Right hindlimb (tissue), 1 donor: Measurements from ENCODE around the gene STAT3.
A peak's percentile ranks its signal among the peaks of the same experiment; 100 is the strongest.
"Not testable (repeated sequence)": the region's sequence is repeated elsewhere in the genome, so short reads cannot be mapped to it uniquely, and the experiment has no call there.

Experiments used
- DNase-seq: peaks from one replicate; pipeline ENCODE4 v3.0.0-alpha.2; 2018

Gene STAT3

GRCh38 chr17:42408061-42408460 lies 19.8 kb upstream of the STAT3 start:
- DNase-seq, result peak; percentile 63

GRCh38 chr17:42407289-42407836 lies 19.1 kb upstream of the STAT3 start:
- peak; percentile 80 for DNase-seq

GRCh38 chr17:42406615-42407288 lies 18.5 kb upstream of the STAT3 start:
- no peak for DNase-seq

GRCh38 chr17:42405963-42406495 lies 17.8 kb upstream of the STAT3 start:
- DNase-seq, result peak; percentile 84

- DNase-seq, result no peak
These were observed 16.8 kb upstream of the STAT3 start for GRCh38 chr17:42405076-42405475.

- no peak for DNase-seq
These were observed 16.2 kb upstream of the STAT3 start for GRCh38 chr17:42404326-42405055.

- no peak for DNase-seq
These were observed 14.9 kb upstream of the STAT3 start for GRCh38 chr17:42403150-42403549.

GRCh38 chr17:42402117-42402516 lies 13.9 kb upstream of the STAT3 start:
- no peak for DNase-seq

- not testable (repeated sequence) for DNase-seq
These were observed 12.7 kb upstream of the STAT3 start for GRCh38 chr17:42400844-42401375.

- DNase-seq, result no peak
These were observed 12.0 kb upstream of the STAT3 start for GRCh38 chr17:42399948-42400843.

GRCh38 chr17:42399121-42399520 lies 10.9 kb upstream of the STAT3 start:
- DNase-seq, result no peak

GRCh38 chr17:42395601-42396000 lies 7.4 kb upstream of the STAT3 start:
- DNase-seq, result not testable (repeated sequence)

GRCh38 chr17:42394838-42395237 lies 6.6 kb upstream of the STAT3 start:
- no peak for DNase-seq

GRCh38 chr17:42392692-42393415 lies 4.6 kb upstream of the STAT3 start:
- DNase-seq, result no peak

- not testable (repeated sequence) for DNase-seq
These were observed 3.2 kb upstream of the STAT3 start for GRCh38 chr17:42391439-42391838.

GRCh38 chr17:42389899-42390298 lies 1.7 kb upstream of the STAT3 start:
- DNase-seq, result no peak

- DNase-seq, result no peak
These were observed 834 bp upstream of the STAT3 start for GRCh38 chr17:42389135-42389417.

- DNase-seq, result peak; percentile 41
These were observed 421 bp downstream of the STAT3 start for GRCh38 chr17:42387661-42388380.

- no peak for DNase-seq
These were observed 1.2 kb downstream of the STAT3 start for GRCh38 chr17:42386777-42387657.

- DNase-seq, result no peak
These were observed 6.3 kb downstream of the STAT3 start for GRCh38 chr17:42381898-42382297.
